Measurements from ENCODE around the gene SGPL1.
A peak's percentile ranks its signal among the peaks of the same experiment; 100 is the strongest.

The SGPL1 gene

GRCh38 chr10:70885481-70885880 is 69.7 kb downstream of the SGPL1 start:
- no peak for DNase-seq (ENCODE audit: low spot score)

- DNase-seq (ENCODE audit: low spot score), result peak; percentile 39
Observed at GRCh38 chr10:70885931-70886903, 70.5 kb downstream of the SGPL1 start.

GRCh38 chr10:70886921-70887665 is 71.3 kb downstream of the SGPL1 start:
- peak; percentile 59 for DNase-seq (ENCODE audit: low spot score)

GRCh38 chr10:70887804-70888800 is 72.4 kb downstream of the SGPL1 start, which contains the start of gene PCBD1:
Gene PCBD1 (minus strand): TSS chr10:70888565. CDS start chr10:70888533, 32 bp downstream.
- DNase-seq (ENCODE audit: low spot score), result peak; percentile 80

GRCh38 chr10:70889291-70889690 is 73.5 kb downstream of the SGPL1 start:
- no peak for DNase-seq (ENCODE audit: low spot score)

GRCh38 chr10:70890917-70891431 is 75.2 kb downstream of the SGPL1 start:
- DNase-seq (ENCODE audit: low spot score), result no peak

GRCh38 chr10:70891627-70892026 is 75.9 kb downstream of the SGPL1 start:
- DNase-seq (ENCODE audit: low spot score), result no peak

GRCh38 chr10:70892631-70893030 is 76.9 kb downstream of the SGPL1 start:
- DNase-seq (ENCODE audit: low spot score), result no peak

- DNase-seq (ENCODE audit: low spot score), result no peak
Observed at GRCh38 chr10:70893227-70894006, 77.7 kb downstream of the SGPL1 start.

- no peak for DNase-seq (ENCODE audit: low spot score)
Observed at GRCh38 chr10:70894416-70894815, 78.7 kb downstream of the SGPL1 start.

GRCh38 chr10:70896551-70896950 is 80.8 kb downstream of the SGPL1 start:
- no peak for DNase-seq (ENCODE audit: low spot score)

GRCh38 chr10:70898687-70899086 is 82.9 kb downstream of the SGPL1 start:
- no peak for DNase-seq (ENCODE audit: low spot score)

GRCh38 chr10:70899096-70899495 is 83.3 kb downstream of the SGPL1 start:
- DNase-seq (ENCODE audit: low spot score), result no peak

GRCh38 chr10:70901276-70901878 is 85.6 kb downstream of the SGPL1 start:
- DNase-seq (ENCODE audit: low spot score), result no peak

GRCh38 chr10:70902661-70903261 is 87.0 kb downstream of the SGPL1 start:
- DNase-seq (ENCODE audit: low spot score), result peak; percentile 25

- peak; percentile 77 for DNase-seq (ENCODE audit: low spot score)
Observed at GRCh38 chr10:70903262-70903921, 87.6 kb downstream of the SGPL1 start.

GRCh38 chr10:70905071-70906021 is 89.6 kb downstream of the SGPL1 start:
- DNase-seq (ENCODE audit: low spot score), result no peak
